ENCODE measurements around the gene LCN9.
"Not testable (repeated sequence)": the region's sequence is repeated elsewhere in the genome, so short reads cannot be mapped to it uniquely, and the experiment has no call there.

LCN9 gene

DNA sequence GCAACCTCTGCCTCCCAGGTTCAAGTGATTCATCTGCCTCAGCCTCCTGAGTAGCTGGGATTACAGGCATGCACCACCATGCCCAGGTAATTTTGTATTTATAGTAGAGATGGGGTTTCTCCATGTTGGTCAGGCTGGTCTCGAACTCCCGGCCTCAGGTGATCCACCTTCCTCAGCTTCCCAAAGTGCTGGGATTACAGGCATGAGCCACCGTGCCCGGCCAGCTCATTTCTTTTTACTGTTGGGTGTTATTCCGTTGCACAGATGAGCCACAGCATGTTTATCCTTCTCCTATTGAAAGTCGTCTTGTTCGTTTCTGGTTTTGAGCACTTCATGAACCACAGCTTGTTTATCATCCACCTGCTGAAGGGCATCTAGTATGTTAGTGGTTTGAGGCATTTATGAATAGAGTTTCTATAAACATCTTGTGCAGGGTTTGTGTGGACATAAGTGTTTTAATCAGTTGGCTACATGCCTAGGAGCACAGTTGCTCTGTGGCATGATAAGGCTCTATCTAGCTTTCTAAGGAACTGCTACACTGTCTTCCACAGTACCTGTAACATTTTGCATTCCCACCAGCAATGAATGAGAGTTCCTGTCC lies 26.1 kb upstream of the LCN9 start:
- H3K36me3 Mint-ChIP-seq, H3K27ac Mint-ChIP-seq, H3K9me3 Mint-ChIP-seq, H3K4me3 Mint-ChIP-seq, ATAC-seq, H3K4me1 Mint-ChIP-seq: not testable (repeated sequence)
- H3K27me3 Mint-ChIP-seq: peaks cover 40% of the 10 kb centered on the region

- no peak within 1 kb of the TSS for H3K4me3 Mint-ChIP-seq
- H3K4me1 Mint-ChIP-seq: no peaks in the 10 kb centered on the region
- H3K27ac Mint-ChIP-seq: no peak within 1 kb of the TSS
- H3K36me3 Mint-ChIP-seq: peaks cover 5% of the 10 kb centered on the region
- ATAC-seq: no peak
- H3K27me3 Mint-ChIP-seq: peaks cover 40% of the 10 kb centered on the region
- peaks cover 15% of the 10 kb centered on the region for H3K9me3 Mint-ChIP-seq
Observed at GRCh38 chr9:135639196-135639595, 23.9 kb upstream of the LCN9 start, which contains the start of gene GLT6D1. GLT6D1 (minus strand) TSS chr9:135639540; CDS start chr9:135639187, 353 bp downstream.

- Mint-ChIP-seq H3K4me1 (no peaks in the 10 kb centered on the region), H3K9me3 (peaks cover 24% of the 10 kb centered on the region), H3K27me3 (peaks cover 22% of the 10 kb centered on the region), H3K4me3 (no peak overlapping the region), H3K36me3 (peaks cover 10% of the 10 kb centered on the region), H3K27ac (no peak overlapping the region)
- ATAC-seq: no peak
Observed at GRCh38 chr9:135641047-135641446, 22.1 kb upstream of the LCN9 start.

GRCh38 chr9:135641745-135642144 lies 21.4 kb upstream of the LCN9 start:
- Mint-ChIP-seq H3K9me3 (peaks cover 24% of the 10 kb centered on the region), H3K27ac (no peak overlapping the region), H3K4me1 (no peaks in the 10 kb centered on the region), H3K36me3 (peaks cover 10% of the 10 kb centered on the region), H3K4me3 (no peak overlapping the region), H3K27me3 (peaks cover 15% of the 10 kb centered on the region)
- ATAC-seq: no peak

GRCh38 chr9:135644631-135645218 lies 18.4 kb upstream of the LCN9 start:
- Mint-ChIP-seq H3K36me3 (peaks cover 5% of the 10 kb centered on the region), H3K27ac (no peak overlapping the region), H3K9me3 (peaks cover 28% of the 10 kb centered on the region), H3K4me1 (no peaks in the 10 kb centered on the region), H3K4me3 (no peak overlapping the region), H3K27me3 (no peaks in the 10 kb centered on the region)
- ATAC-seq: no peak

DNA sequence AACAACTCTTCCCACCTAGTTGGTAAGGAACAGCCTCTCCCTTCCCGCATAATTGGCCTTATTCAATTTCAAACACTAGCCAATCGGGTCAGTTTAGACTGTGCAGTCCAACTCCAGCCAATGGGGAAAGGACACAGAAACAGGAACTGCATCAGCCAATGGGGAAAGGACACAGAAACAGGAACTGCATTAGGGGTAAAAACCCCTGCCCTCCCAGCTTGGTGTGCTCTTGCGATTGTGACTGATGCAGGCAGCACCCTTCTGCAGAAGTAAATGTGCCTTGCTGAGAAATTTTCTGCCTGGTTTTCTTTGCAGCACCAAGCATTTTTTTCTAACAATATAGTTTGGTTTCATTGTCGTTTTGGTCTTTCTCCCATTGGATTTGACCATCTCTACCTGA lies 15.2 kb upstream of the LCN9 start:
- Mint-ChIP-seq H3K4me3 (no peak overlapping the region), H3K27me3 (no peaks in the 10 kb centered on the region), H3K27ac (no peak overlapping the region), H3K4me1 (no peaks in the 10 kb centered on the region), H3K36me3 (peaks cover 5% of the 10 kb centered on the region), H3K9me3 (peaks cover 29% of the 10 kb centered on the region)
- no peak for ATAC-seq

DNA sequence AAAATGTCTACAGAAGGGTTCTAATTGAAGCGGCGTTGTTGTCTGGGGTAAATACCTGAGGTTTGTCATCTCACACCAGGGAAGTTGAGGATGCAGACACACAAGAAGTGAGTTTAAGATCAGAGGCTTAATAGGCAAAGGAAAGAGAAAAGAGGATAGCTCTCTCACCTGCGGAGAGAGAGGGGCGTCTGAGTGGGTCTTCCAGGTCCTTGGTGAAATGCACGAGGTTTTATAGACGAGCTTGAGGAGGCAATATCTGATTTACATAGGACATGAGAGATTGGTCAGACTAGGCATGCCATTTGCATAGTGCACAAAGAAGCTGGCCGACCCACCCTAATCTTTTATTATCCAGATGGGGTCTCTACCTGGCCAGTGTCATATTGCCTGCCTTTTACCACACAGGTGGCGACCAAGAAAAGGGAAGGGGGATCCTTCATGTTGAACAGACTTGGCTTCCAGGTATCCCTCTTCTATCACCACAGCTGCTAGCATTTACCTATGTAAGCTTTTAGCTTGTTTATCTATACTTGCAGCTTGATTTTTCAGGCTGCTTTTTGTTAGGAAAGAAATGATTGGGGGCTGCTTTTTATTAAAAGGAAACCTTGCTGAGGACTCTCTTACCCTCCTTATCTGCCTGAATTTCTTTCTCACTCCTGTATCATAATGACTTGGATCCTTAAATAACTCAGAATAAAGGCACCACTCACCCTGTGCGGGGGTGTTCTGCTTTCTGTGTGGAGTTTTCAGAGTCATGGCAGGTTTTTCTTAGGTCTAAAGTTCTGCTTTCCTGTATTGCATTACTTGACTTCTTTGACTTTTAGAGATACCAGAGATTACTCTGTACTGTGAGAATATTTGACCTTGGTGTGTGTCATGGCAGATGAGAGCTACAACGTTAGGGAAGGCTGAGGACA lies 14.4 kb upstream of the LCN9 start:
- H3K36me3 Mint-ChIP-seq: peaks cover 5% of the 10 kb centered on the region
- no peaks in the 10 kb centered on the region for H3K4me1 Mint-ChIP-seq
- H3K9me3 Mint-ChIP-seq: peaks cover 25% of the 10 kb centered on the region
- H3K27ac Mint-ChIP-seq: no peak overlapping the region
- no peak overlapping the region for H3K4me3 Mint-ChIP-seq
- peaks cover 3% of the 10 kb centered on the region for H3K27me3 Mint-ChIP-seq
- no peak for ATAC-seq

- Mint-ChIP-seq H3K36me3 (peaks cover 5% of the 10 kb centered on the region), H3K4me1 (no peaks in the 10 kb centered on the region), H3K4me3 (no peak overlapping the region), H3K27me3 (peaks cover 10% of the 10 kb centered on the region), H3K27ac (no peak overlapping the region), H3K9me3 (peaks cover 21% of the 10 kb centered on the region)
- no peak for ATAC-seq
Observed at GRCh38 chr9:135649508-135649907, 13.6 kb upstream of the LCN9 start.

DNA sequence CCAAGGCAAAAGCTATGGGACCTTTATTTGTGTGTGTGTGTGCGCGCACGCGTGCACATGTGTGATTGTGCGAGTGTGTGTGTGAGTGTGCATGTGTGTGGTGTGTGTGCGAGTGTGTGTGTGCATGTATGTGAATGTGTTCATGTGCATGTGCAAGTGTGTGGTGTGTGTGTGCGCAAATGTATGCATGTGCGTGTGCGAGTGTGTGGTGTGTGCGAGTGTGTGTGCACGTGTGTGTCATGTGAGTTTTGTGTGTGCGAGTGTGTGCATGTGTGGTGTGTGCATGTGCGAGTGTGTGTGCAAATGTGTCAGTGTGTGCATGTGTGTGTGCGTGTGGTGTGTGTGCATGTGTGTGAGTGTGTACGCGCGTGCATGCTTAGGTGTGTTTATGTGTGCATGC lies 12.7 kb upstream of the LCN9 start:
- no peak for ATAC-seq
- no peak overlapping the region for H3K27ac Mint-ChIP-seq
- no peak overlapping the region for H3K4me3 Mint-ChIP-seq
- H3K9me3 Mint-ChIP-seq: peaks cover 12% of the 10 kb centered on the region
- peaks cover under 1% of the 10 kb centered on the region for H3K36me3 Mint-ChIP-seq
- H3K27me3 Mint-ChIP-seq: peaks cover 15% of the 10 kb centered on the region
- no peaks in the 10 kb centered on the region for H3K4me1 Mint-ChIP-seq

DNA sequence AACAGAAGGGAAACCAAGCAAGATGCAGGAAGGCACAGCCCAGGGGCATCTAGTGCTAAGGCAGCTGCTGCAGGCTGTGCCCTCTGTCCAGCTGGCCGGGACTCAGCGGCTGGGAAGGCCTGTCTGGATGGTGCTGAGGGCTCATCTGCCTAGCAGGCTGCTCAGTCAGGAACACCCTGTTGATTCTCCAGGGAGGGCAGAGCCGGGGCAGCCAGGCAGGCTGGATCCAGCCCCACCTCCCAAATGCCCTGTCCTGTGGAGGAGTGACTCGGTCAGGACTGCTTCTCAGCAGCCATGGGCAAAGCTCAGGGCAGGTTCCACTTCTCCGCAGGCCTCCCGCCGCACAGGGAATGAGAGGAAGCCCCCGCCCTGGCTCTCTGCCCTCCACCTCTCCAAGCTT lies 7.8 kb upstream of the LCN9 start:
- Mint-ChIP-seq H3K4me1 (no peaks in the 10 kb centered on the region), H3K9me3 (peaks cover 2% of the 10 kb centered on the region), H3K27me3 (peaks cover 27% of the 10 kb centered on the region), H3K36me3 (no peaks in the 10 kb centered on the region), H3K27ac (no peak overlapping the region), H3K4me3 (no peak overlapping the region)
- ATAC-seq: no peak

GRCh38 chr9:135657416-135657815 lies 5.7 kb upstream of the LCN9 start:
- Mint-ChIP-seq H3K27me3 (peaks cover 27% of the 10 kb centered on the region), H3K4me3 (no peak overlapping the region), H3K9me3 (no peaks in the 10 kb centered on the region), H3K36me3 (no peaks in the 10 kb centered on the region), H3K4me1 (no peaks in the 10 kb centered on the region), H3K27ac (no peak overlapping the region)
- no peak for ATAC-seq

DNA sequence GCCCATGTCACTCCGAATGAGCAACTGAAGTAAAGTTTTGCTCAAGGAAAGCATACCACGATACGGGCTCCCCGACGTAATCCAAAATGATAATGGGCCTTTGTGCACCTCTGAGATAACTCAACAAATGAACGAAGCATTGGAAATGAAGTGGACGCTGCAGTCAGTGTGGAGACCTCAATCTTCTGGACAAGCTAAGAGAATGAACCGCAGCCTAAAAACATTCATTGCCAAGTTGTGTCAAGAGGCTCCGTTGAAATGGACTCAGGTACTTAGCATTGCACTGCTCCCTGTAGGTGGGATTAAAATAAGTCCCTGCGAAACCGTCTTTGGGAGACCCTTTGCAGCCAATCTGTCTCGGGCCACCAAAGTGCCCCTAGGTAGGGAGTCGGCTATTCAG lies 3.9 kb upstream of the LCN9 start:
- H3K4me3 Mint-ChIP-seq: no peak overlapping the region
- H3K36me3 Mint-ChIP-seq: no peaks in the 10 kb centered on the region
- no peaks in the 10 kb centered on the region for H3K4me1 Mint-ChIP-seq
- no peak overlapping the region for H3K27ac Mint-ChIP-seq
- peaks cover 24% of the 10 kb centered on the region for H3K27me3 Mint-ChIP-seq
- ATAC-seq: no peak
- H3K9me3 Mint-ChIP-seq: no peaks in the 10 kb centered on the region

DNA sequence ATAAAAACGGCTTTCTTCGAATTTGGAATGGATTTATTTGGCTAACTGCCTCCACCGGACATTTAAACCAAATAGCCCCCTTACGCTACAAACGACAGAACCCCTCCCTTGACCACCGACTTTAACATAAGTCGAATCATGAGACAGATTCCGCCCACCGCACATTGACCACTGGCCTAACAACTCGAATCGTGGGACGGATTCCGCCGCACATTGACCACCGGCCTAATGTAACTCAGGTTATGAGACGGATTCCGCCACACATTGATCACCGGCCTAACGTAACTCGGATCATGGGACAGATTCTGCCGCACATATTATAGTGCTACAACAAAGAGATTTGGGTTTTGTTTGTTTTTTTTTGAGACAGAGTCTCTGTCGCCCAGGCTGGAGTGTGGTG lies 2.7 kb upstream of the LCN9 start:
- H3K4me1 Mint-ChIP-seq: no peaks in the 10 kb centered on the region
- no peak overlapping the region for H3K27ac Mint-ChIP-seq
- H3K4me3 Mint-ChIP-seq: no peak overlapping the region
- H3K36me3 Mint-ChIP-seq: no peaks in the 10 kb centered on the region
- no peak for ATAC-seq
- H3K9me3 Mint-ChIP-seq: no peaks in the 10 kb centered on the region
- H3K27me3 Mint-ChIP-seq: peaks cover 25% of the 10 kb centered on the region

DNA sequence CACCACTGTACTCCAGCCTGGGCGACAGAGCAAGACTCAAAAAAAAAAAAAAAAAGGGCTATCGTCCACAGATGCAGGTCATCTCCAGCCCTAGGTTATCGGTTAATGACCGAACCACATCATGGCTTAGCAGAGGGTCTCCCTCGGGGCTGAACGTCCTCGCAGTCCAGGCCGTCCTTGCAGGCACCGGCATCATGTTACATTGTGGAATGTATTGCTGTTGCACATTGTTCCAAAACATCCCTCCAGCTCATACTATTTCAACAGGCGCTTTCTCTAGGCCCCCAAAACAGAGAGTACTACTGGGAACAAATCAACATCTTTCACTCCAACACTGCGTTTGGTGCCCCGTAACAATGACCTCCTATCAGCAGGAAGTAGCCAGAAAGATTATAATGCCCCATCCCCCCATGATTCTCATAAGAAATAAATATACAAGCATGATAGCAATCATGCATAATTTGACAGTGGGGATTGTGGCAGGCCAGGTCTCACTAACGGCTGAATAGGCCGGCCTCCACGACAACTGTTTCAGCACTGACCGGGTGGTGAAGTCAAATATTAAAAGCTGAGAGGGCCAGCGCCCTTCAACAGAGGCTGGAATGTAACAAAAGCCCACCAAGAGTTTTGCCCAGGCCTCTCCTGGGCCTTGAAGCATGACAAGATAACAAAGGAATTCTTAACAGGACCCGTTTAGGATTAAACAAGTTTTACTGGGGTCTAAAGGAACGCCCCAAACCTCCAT lies 1.1 kb upstream of the LCN9 start:
- H3K9me3 Mint-ChIP-seq: no peaks in the 10 kb centered on the region
- no peak for ATAC-seq
- H3K36me3 Mint-ChIP-seq: no peaks in the 10 kb centered on the region
- H3K4me3 Mint-ChIP-seq: no peak overlapping the region
- H3K27ac Mint-ChIP-seq: no peak overlapping the region
- H3K27me3 Mint-ChIP-seq: peaks cover 22% of the 10 kb centered on the region
- no peaks in the 10 kb centered on the region for H3K4me1 Mint-ChIP-seq

DNA sequence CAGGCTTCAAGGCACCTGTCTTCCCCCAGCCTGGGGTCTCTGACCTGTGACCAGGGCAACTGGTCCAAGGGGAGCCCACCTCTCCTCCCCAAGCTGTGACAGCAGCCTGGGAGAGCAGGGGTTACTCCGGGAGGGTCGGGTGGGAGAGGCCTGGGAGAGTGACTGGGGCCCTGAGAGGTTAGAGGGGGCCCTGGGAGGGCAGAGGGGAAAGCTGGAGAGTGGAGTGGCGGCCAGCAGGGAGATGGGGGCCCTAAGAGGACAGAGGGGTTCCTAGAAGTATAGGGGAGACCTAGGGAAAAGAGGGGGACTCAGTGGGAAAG lies 302 bp downstream of the LCN9 start:
- no peak for ATAC-seq
- H3K4me3 Mint-ChIP-seq: no peak overlapping the region
- peaks cover 22% of the 10 kb centered on the region for H3K27me3 Mint-ChIP-seq

More for the DNA sequence above, 302 bp downstream of the LCN9 start:
- no peaks in the 10 kb centered on the region for H3K36me3 Mint-ChIP-seq
- H3K4me1 Mint-ChIP-seq: no peaks in the 10 kb centered on the region
- peaks cover 2% of the 10 kb centered on the region for H3K9me3 Mint-ChIP-seq
- H3K27ac Mint-ChIP-seq: no peak overlapping the region
